ENCODE results near the gene ZNF677.
"Not testable (repeated sequence)": the region's sequence is repeated elsewhere in the genome, so short reads cannot be mapped to it uniquely, and the experiment has no call there.

Gene ZNF677

GRCh38 chr19:53254411-53255341, at the start of gene ZNF677:
TSS of gene ZNF677 (minus strand) at chr19:53254873. CDS start at chr19:53251550, 3,323 bp downstream.
- DNase-seq (ENCODE audit: low read depth), result peak; percentile 72

GRCh38 chr19:53301341-53301740, 46.7 kb upstream of the ZNF677 start:
- not testable (repeated sequence) for DNase-seq (ENCODE audit: low read depth)

DNA sequence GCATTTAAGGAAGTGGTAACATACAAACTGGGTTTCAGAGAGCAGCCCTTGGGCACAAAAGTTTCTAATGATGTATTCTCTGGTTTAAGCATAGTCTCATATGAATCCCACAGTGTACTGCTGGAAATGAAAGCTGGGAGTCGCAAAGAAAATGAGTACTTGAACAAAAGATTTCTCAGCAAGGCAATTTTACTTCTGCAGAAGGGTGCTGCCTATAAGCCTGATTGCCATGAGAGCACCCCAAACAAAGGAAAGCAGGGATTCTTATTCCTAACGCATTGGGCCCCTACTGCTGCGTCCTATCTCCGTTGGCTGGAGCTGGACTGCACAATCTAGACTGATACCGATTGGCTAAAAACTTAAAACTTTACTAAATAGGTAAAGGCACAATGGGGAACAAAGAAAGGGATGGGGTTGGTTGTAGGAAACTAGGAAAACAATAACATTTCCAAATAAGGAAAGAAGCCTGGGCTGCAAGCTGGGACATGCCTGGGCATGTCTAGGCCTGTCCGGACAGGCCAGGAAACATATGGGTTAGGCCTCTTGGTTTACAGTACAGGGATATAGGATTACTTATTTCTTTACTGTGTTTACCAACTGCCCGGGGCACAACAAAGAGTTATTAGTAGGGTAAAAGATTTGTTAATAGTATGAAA, 40.2 kb upstream of the ZNF677 start:
- no peak for DNase-seq (ENCODE audit: low read depth)

GRCh38 chr19:53290758-53291549, 36.3 kb upstream of the ZNF677 start:
- DNase-seq (ENCODE audit: low read depth), result no peak

- DNase-seq (ENCODE audit: low read depth), result no peak
These were observed 30.4 kb upstream of the ZNF677 start for GRCh38 chr19:53285087-53285486.

DNA sequence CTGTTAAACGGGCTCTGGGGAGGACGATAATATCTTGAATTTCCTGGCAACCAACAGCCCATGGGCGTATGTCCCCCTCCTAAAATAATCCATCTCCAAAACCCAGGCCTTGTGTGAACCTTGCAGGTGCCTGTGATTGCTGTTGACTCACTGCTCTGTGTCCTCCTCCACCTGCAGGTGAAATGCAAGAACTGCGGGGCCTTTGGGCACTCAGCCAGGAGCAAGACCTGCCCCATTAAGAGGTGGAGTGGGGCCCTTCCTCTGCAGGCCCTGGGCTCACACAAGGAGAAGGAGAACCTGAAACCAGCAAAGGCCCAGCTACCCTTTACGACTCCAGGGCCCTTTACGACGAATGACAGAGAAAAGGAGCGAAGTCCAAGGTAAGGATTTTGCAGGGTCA, 27.3 kb upstream of the ZNF677 start:
- DNase-seq (ENCODE audit: low read depth), result not testable (repeated sequence)

DNA sequence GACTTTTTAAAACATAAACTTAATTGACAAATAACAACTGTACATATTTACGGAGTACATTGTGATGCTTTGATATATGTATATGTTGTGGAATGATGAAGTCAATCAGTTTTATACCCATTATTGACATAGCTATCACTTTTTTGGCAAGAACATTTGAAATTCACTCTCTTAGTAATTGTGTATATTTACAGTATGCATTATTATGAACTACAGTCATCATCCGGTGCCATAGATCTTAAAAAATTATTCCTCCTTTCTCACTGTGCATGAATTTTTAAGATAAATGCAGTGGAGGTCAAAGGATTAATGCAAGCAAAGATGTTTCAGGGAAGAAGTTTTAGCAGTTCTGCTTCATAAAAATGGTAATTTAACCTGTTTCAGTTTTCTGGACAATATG, 20.8 kb upstream of the ZNF677 start:
- no peak for DNase-seq (ENCODE audit: low read depth)

- no peak for DNase-seq (ENCODE audit: low read depth)
These were observed 17.4 kb upstream of the ZNF677 start for GRCh38 chr19:53272044-53272443.

GRCh38 chr19:53269861-53270260, 15.2 kb upstream of the ZNF677 start:
- DNase-seq (ENCODE audit: low read depth), result not testable (repeated sequence)

- DNase-seq (ENCODE audit: low read depth), result not testable (repeated sequence)
These were observed 12.9 kb upstream of the ZNF677 start, which contains the start of gene VN1R4 for GRCh38 chr19:53267623-53268022. TSS of gene VN1R4 (minus strand) at chr19:53267723. CDS start at chr19:53267665, 58 bp downstream.

- not testable (repeated sequence) for DNase-seq (ENCODE audit: low read depth)
These were observed 3.2 kb upstream of the ZNF677 start, which contains the start of gene VN1R2 for GRCh38 chr19:53257715-53258342. TSS of gene VN1R2 (plus strand) at chr19:53258292. CDS start at chr19:53258376, 84 bp downstream.

- no peak for DNase-seq (ENCODE audit: low read depth)
These were observed 8.2 kb downstream of the ZNF677 start for GRCh38 chr19:53246498-53246897.

GRCh38 chr19:53237114-53237777, 17.4 kb downstream of the ZNF677 start:
- no peak for DNase-seq (ENCODE audit: low read depth)

DNA sequence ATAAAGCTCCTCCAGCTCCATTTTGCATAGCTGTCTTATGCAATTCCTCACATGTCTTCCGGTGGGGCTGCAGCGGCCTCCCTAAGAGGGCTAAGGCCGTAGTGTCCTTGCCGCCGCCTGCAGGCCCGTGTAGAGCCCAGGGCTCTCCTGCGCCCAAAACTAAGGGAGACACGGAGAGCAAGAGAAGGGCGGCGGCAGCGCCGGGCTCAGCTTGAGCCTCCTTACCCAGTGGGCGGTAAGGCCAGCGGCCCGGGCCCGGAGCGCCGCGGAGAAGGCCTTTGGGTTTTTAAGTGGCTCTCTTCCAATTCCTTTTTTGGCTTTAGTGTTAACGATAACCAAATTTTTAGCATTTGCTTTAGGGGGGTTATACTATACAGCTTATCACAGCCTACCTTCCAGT, 30.1 kb downstream of the ZNF677 start:
- DNase-seq (ENCODE audit: low read depth), result no peak

DNA sequence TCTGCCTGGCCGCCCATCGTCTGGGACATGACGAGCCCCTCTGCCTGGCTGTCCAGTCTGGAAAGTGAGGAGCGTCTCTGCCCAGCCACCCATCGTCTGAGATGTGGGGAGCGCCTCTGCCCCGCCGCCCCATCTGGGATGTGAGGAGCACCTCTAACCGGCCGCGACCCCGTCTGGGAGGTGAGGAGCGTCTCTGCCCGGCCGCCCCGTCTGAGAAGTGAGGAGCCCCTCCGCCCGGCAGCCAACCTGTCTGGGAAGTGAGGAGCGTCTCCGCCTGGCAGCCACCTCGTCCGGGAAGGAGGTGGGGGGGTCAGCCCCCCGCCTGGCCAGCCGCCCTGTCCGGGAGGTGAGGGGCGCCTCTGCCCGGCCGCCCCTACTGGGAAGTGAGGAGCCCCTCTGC, 32.0 kb downstream of the ZNF677 start:
- DNase-seq (ENCODE audit: low read depth), result not testable (repeated sequence)

DNA sequence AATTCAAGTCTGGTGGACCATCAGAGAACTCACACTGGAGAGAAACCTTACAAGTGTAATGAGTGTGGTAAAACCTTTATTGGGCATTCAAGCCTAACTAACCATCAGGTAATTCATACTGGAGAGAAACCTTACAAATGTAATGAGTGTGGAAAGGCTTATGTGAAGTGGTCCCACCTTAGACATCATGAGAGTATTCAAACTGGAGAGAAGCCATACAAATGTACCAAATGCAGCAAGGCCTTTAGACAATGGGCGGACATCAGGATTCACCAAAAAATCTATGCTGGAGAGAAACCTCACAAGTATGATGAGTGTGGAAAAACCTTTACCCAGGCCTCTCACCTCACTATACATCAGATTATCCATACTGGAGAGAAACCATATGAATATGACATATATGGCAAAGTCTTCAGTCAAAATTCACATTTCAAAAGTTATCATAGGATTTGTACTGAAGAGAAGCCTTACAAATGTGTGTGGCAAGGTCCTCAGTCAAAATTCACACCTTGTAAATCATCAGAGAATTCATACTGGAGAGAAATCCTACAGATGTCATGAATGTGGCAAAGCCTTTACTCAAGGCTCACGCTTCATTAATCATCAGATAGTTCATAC, 41.9 kb downstream of the ZNF677 start:
- DNase-seq (ENCODE audit: low read depth), result no peak

GRCh38 chr19:53211554-53211953, 43.1 kb downstream of the ZNF677 start:
- DNase-seq (ENCODE audit: low read depth), result not testable (repeated sequence)

- DNase-seq (ENCODE audit: low read depth), result peak; percentile 93
These were observed 57.8 kb downstream of the ZNF677 start for GRCh38 chr19:53196777-53197396.

DNA sequence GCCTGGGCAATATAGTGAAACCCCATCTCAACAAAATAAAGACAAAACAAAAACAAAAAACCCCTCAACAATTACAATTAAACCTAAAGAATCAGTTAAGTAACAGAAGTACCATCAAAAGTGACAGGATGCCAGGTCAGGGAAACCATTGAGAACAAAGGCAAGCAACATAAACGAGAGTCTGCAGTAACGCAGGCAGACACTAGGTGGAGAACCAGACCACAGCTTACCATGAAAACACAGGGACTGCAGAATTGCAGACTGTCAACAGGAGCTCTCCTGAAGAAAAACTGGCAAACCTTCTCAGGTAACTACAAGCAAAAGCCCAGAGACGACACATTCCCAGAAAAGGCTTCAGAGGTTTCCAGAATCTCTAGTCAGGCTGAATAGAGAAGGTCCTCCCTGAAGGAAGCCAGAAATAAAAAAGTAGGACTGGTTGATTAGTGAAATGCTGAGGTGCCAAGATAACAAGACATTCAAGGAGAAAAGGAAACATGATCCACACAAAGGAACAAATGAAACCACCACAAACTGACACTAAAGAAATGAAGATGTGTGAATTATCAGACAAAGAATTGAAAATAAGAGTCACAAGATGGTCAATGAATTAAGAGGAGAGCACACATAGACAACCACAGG, 59.3 kb downstream of the ZNF677 start:
- peak; percentile 28 for DNase-seq (ENCODE audit: low read depth)

All from stimulated activated CD8-positive, alpha-beta memory T cell treated with anti-CD3 and anti-CD28 coated beads, Interleukin-12 subunit alpha, Interleukin-12 subunit beta, amount 100 ng/mL, for 4 hours (primary cell).